GM18502 (cell line): Measurements from ENCODE around the gene CCBE1.
"Not testable (repeated sequence)": the region's sequence is repeated elsewhere in the genome, so short reads cannot be mapped to it uniquely, and the experiment has no call there.

Experiments
- ATAC-seq: cut with Tn5 transposase; IDR thresholded peaks from one replicate; pipeline ENCODE4 v1.9.1; 2021; ENCODE audit warnings: mild to moderate bottlenecking; ENCODE audit not compliant: unreplicated experiment, poor library complexity

Gene CCBE1

DNA sequence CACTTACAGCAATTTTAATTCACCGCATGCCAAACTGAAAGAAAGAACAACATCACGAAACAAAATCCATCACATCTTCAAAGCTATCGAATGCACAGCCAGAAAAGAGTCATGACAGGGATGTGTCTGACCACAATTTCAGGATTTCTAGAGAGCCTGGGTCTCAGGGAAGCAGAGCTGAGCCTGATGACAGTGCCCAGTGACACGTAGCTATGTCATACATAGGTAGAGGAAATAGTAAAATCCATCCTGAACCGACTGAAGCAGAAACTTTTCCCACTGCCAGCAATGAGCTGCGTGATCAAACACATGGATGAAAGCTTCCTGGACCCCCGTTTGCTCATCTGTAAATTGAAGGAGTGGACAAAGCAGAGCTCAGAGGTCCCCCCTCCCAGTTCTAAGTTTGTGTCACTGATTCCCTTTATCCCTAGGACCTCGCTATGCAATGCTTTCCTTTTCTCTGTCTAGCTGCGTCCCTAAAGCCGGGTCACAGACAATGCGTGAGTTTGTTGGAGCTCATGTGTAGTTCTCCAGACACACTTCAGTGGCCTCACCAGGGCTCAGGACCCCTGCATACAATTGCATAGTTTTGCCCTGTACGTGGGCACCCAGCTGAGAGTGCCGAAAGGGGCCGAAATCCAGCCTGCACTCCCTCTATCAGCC, 37.6 kb downstream of the CCBE1 start:
- ATAC-seq = no peak

DNA sequence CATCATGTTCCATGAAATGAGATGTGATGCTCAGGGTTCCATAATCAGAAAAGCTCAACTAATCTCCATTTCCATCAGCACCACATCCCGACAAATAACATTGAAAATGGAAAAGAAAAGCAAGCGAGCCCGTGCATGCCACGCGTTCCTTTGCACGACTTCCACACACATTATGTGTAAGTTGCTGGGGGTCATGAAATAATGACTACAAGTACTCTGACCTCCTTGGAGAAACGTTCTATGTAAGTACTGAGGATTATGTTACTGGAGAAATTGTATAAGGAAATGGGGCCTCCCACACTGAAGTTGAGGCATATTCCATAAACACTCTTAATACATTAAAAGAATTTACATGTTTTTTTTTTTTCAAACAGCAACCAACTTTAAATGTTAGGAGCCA, 38.3 kb downstream of the CCBE1 start:
- ATAC-seq = no peak

DNA sequence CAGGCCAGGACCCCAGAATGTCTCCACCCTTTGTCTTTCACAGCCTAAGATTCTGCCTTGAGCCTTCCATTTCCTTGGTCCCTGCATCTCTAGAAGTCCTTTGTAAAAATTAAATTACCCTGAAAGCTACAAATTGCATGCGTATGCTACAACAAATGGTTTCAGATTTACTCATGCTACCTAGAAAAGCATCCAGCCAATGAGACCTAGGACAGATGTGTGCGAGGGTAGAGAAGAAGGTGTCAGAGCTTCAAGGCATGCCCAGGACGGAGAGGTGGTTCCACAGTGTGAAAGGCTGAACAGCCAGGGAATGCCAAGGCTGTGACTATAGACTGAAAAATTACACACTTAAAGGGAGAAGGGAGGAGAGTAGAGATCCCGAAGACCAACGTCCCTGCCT, 40.2 kb downstream of the CCBE1 start:
- ATAC-seq = peak; percentile 77

DNA sequence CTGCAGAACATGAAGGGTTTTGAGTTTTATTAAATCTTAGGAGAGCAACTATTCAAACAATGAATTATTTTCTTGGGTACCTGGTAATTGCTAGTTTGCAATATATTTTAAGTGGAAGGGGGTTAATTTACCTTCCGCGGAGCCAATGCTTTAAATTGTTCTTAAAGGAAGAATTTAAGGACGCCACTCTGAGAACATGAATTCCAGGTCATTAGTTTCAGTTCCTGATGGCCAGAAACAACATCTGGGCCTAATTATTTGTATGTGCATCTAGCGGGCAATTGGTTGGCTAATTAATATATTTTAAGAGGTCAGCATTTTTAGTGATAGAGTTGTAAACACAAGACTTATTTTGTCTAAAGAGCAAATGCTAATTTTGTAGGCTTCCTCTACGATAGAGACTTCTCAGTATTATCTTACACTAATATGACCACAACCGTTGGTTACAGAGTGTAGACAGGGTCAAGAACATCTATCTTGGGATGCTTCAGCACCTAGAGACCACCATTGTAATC, 40.8 kb downstream of the CCBE1 start:
- no peak for ATAC-seq

DNA sequence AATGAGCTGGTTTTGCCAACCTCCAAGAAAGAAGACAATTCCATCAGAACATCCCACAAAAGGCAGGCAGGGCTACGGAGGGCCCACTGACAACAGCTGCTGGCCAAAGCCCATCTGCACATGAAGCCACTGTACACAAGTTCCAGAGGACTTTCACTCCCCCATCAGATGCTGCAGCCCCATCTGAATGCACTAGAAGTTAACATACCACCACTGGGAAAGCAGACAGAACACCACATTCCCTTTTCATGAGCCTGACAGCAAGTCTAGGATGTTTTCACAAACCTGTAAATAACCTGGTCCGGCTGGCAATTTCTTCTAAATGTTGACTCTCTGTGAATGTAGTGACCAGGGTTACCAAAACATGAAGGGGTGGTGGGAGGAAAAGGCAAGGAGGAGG, 41.5 kb downstream of the CCBE1 start:
- ATAC-seq = no peak

DNA sequence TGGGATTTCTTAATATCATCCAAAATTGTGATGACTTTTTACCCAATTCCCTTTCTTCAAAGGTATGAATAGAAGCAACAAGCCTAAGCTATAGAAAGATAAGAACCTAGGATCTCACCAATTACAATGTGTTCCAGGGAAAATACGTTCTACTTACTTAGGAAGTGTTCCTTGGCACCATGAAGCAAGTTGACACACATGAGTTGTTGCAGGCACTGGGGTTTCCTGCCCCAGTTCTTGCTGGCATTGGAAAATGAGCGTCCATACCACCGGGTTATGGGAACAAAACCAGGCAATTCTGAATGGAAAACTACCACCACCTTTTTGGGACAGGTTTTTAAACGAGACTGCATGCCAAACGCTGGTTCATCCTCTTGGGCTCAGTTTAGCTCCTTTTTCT, 46.2 kb downstream of the CCBE1 start:
- ATAC-seq = no peak

DNA sequence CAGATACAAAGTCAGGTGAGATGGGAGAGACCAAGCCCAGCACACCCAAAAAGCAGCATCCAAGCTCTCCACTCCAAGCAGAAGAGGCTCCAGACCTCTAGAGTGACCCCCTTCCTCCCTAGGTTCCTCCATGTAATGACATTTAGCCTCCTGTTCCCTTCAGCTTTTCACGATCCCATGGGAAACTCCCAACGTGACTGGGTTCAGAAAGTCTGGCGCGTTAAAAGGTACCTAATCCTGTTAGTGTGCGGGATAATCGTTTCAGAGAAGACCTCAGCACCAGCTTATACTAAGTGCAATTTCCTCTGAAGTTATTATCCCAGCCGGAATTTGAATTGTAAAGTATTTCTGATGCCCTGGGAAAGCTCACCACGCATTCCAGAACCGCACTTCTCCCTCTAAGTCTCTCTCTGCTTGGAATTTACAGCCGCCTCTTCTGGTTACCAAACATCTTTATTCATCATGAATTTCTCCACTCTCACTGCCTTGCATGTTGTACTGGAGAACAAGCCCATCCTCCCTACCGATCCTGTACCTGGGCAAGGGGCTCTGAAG, 46.9 kb downstream of the CCBE1 start:
- no peak for ATAC-seq

DNA sequence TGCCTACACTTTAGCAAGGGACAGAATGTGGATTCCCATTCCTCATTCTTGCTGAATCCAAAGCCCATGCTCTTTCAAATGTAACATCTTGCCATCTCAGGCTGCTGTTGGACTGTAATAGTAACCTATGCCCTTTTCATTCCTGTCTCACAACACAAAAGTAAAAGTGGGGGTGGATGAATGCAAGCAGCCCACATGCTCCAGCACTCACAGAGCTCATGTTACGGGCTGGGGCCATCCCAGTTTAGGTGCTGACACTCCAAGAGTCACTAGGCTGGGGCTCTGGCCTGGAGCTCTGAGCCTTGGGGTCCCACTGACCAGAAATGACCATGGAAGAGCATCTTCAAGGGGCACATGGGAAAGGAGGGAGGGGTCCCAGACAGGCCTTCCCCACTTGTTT, 47.6 kb downstream of the CCBE1 start:
- ATAC-seq = no peak

DNA sequence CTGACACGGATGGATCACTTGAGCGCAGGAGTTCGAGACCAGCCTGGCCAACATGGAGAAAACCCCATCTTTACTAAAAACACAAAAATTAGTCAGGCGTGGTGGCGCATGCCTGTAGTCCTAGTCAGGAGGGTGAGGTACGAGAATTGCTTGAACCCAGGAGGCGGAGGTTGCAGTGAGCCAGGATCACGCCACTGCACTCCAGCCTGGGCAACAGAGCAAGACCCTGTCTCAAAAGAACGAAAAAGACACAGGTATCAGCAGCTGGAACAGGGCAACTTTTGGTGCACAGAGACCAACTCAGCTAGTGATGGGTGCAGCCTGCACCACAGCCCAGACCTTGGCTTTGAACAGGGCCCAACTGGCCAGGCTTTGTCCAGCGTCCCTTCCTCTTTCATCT, 48.8 kb downstream of the CCBE1 start:
- not testable (repeated sequence) for ATAC-seq

DNA sequence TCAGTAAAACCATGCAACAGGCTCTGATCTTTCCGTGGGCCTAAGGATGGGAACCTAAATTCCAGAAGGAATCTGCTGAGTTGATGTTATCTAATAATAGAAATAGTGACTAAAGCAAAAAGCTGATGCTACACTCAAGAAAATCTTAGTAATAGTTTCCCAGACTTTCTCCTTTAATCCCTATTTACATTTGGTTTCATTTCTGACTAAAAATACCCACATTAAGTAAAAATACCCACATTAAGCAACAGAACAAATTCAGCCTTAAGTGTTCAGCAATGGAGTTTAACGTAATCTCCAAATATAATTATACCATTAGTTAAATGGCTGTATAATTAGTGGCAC, 50.3 kb downstream of the CCBE1 start:
- no peak for ATAC-seq

DNA sequence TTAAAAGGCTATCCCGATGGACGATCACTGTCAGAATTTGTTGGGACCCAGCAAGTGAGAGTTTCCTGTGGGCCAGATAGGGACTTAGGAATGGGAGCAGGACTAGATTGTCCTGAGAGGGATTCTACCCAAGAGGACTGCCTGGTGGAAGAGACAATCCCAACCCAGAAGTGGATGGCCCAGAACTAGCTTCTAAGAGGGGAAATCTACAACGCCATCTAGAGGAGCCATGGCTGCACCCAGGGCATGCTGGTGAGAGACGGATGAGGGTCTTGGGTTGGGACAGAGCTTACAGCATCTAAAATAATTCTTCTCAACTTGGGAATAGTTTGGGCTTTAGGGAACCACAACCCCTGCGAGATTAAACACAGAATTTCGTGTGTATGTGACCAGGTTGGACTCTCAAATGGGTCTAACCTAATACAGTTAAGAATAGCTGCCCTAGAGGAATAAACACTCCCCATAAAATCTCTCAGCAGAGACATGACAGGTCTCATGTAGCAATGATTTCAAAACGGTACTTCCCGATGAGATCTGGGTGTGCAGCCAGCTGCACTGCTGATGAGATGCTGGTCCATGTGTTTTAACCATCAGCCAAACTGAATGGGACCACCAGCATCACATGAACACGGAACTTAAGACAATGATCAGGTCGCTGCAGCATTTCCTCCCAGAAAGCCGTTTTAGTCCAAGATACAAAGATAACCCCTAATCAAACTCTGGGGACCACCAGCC, 50.8 kb downstream of the CCBE1 start:
- ATAC-seq = no peak

DNA sequence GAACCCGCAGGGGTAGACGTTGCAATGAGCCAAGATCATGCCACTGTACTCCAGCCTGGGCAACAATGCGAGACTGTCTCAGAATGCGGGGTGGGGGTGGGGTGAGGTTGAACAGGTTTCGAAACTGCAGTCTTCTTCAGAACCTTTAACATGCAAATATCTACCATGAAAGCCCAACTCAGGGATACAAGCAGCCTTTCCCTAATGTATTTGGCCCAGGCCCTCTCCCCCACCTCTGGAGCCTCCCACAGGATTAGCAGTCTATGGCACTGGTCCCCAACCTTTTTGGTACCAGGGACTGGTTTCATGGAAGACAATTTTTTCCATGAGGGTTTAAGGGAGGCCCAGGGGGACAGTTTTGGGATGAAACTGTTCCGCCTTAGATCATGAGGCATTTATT, 53.5 kb downstream of the CCBE1 start:
- ATAC-seq = no peak

DNA sequence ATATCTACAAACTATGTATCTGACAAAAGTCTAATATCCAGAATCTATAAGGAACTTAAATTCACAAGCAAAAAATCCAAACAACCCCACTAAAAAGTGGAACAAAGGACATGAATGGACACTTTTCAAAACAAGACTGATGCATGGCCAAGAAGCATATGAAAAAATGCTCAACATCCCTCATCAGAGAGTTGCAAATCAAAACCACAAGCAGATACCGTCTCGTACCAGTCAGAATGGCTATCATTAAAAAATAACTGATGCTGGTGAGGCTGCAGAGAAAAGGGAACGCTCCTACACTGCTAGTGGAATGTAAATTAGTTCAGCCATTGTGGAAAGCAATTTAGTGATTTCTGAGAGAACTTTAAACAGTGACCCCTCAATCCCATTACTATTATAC, 56.5 kb downstream of the CCBE1 start:
- no peak for ATAC-seq

DNA sequence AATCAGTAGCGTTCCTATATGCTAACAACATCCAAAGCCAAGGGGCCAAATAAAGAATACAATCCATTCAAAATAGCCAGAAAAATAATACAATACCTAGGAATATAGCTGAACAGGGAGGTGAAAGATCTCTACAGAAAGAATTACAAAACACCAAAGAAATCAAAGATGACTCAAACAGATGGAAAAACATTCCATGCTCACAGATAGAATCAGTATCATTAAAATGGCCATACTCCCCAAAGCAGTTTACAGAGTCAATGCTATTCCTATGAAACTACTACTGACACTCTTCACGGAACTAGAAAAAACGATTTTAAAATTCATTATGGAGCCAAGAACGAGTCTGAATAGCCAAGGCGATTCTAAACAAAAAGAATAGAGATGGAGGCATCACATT, 57.4 kb downstream of the CCBE1 start:
- ATAC-seq = no peak

DNA sequence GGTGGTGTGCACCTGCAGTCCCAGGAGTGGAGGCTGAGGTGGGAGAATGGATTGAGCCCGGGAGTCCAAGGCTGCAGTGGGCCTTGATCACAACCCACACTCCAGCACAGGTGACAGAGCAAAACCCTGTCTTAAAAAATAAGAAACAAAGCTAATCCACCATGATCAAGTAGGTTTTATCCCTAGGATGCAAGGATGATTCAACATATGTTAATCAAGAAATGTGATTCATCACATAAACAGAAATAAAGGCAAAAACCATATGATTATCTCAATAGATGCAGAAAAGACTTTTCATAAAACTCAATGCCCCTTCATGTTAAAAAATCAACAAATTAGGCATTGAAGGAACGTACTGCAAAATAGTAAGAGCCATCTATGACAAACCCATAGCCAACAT, 58.1 kb downstream of the CCBE1 start:
- ATAC-seq = no peak

DNA sequence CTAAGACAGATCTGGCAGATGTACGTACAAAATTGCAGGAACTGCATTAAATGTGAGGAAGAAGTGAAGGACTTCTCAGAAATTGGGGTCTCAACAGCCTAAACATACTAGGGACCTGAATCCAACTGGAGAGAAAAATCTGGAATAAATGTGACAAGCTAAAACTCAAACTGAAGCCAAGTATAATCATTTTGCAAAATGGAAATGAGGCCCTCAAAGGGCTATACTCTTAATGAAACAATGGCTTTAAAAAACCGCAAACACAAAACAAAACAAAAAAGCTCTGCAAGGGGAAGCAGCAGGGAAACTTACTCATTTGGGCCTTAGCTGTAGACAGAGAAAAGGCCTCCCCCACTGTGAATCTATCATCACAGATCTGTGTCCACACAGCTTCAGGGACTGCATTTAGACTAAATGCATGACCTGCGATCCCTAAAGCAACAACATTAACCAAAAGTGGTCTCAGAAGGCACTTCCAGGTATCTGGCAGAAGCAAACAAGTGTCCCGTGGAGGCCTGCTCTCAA, 63.2 kb downstream of the CCBE1 start:
- no peak for ATAC-seq

DNA sequence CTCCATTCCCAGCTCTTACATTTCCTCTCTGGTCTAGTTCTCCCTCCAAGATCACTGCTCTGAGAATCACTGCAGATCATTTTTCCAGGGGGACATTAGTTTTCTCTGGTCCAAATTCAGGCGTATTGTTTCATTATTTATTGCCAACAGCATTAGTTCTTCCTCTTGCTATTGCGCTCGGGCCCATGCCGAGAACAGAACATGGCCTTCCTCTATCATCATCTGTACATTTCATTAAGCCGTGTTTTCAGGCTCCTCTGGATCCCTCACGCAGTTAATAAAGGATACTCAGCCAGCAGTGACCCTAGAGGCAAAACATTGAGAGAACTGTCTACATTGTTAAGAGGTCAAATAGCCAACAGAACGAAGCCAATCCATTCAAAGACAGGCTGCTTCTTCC, 63.9 kb downstream of the CCBE1 start:
- ATAC-seq = no peak

DNA sequence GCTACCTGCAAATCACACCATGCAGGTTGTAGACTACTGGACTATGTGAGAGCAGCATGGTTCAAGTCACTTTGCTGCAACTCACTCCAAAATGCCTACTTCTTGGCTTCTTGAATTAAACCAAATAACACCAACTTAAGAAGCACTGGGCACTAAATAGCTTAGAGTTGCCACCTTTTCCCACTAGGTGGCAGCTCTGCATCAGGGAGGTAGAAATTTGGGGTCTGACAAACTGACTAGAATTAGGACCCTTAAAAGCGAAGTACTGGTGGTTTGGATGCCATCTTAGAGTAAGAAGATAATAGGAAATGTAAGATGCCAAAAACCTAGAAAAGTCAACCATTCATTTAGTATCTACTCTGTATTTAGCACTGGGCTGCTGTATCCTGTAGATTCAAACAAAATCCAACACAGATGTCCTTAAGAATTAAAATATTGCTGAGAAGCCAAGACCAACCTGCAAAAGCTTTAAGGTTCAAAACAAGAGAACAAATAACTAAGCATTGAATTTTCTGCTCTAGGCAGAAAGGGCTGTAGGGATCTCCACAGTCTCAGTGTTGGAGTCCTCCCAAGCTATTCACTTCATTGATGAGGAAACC, 65.5 kb downstream of the CCBE1 start:
- no peak for ATAC-seq

DNA sequence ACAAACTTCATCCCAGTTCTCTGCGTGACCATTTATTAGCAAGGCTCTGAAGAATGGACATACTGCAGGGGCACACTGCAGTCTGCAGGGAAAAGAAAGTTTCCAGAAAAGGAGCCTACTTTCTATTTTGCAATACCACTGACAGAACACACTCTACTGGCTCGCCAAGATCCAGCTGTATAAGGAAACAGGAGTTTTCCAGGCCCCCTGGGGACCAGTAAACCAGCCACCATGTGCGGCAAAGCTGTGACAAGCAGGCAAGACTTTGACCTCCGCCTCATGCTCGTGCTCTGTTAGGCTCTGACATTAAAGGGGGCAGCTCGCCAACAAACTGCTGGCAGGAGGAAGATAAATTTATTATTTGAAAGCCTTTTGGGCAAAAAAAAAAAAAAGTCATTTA, 67.3 kb downstream of the CCBE1 start:
- no peak for ATAC-seq

DNA sequence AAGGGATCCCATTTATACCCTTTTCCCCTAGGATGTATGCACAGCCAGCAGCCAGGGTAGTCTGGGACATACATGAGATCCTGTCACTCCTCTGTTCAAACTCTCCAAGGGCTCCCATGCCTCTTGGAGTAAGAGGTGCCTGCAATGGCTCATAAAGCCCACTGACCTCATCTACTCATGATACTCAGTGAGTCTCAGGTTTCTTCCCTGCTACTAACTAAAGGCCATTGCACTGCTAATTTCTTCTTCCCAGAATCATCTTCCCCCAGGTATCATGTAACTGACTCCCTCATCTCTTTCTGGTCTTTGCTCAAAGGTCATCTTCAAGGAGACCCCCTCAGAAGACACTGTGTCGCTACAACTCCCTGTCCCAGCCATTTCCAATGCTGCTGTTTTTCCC, 68.2 kb downstream of the CCBE1 start:
- no peak for ATAC-seq

DNA sequence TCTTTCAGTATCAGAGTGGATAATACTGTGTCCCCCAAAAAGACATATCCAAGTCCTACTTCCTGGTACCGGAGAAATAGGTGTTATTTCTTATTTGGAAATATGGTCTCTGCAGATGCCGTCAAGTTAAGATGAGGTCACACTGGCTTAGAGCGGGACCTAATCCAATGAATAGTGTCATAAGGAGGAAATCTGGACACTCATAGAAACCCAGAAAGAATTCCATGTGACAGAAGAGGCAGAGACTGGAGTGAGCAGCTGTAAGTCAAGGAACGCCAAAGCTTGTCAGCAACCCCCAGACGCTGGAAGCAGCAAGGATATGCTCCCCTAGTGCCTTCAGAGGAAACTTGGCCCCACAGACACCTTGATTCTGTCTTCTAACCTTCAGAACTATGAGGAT, 69.8 kb downstream of the CCBE1 start:
- no peak for ATAC-seq
